Dedifferentiated amniotic fluid mesenchymal stem cell (primary cell): ENCODE results near the gene CDH20.
A peak's percentile ranks its signal among the peaks of the same experiment; 100 is the strongest.

ENCODE experiments used
- DNase-seq: peaks from one replicate; pipeline ENCODE4 v3.0.0-alpha.2; 2016; ENCODE audit errors: extremely low spot score

CDH20 gene

GRCh38 chr18:61575419-61575818, 242.2 kb downstream of the CDH20 start:
- DNase-seq: no peak

- no peak for DNase-seq
Measured at GRCh38 chr18:61578846-61579245, 245.6 kb downstream of the CDH20 start.

DNA sequence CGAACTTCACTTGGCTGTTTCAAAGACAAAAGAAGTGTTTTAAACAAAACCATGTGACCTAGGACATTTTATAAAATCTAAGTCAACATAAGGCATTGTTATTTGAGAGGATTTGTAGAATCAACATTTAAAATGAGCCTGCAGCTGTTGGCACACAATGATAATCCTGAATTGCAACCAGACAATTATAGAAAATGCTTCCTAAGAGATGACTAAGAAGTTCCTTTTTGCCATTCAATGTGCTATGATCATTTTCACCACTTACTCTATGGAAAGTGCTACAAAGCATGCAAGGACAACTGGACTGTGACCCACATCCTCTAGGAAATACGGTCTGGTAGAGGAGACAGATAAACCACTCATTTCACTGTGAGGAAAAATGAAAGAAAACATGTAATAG, 246.4 kb downstream of the CDH20 start:
- DNase-seq: no peak

DNA sequence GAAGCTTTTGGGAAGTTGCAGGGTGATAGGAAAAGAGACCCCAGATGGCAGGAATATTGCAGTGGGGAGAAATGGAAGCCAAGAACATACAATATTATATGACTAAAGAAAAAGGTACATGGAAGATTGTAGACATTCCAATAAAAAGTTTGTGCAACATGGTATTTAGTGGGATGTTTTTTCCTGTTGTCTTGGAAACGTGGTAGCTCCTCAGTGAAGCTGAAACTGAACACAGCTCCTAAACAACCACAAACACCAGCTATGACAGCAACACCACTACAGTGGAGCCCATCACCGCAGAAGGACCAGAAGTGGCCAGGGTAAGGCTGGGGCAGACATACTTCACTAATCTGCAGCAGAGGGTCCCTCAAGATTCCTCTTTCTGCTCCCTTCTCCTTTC, 246.8 kb downstream of the CDH20 start:
- DNase-seq: no peak

- DNase-seq: peak; percentile 25
Measured at GRCh38 chr18:61581578-61582201, 248.5 kb downstream of the CDH20 start.

DNA sequence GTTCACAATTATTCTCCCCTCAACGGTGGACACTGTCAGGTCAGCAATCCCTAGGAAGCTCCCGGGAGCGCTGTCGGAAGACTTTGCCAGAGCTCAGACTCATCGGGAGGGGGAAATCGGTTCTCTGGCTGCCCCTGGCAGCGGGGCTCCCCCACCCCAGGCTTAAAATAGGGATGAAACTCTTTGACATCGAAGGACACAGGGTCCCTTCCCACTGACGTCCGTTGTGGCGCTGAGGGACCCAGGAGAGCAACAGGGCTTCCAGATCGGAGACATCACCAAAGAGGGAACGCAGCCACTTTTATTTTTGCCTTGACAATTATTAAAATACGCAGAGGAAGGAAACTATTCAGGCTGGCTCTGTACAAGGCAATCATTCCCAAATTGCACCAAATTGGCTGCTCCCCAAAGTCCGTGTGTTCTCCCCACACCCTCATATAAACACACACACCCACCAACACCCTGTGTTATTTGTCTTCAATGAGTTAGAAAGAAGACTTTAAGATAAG, 249.0 kb downstream of the CDH20 start:
- no peak for DNase-seq

DNA sequence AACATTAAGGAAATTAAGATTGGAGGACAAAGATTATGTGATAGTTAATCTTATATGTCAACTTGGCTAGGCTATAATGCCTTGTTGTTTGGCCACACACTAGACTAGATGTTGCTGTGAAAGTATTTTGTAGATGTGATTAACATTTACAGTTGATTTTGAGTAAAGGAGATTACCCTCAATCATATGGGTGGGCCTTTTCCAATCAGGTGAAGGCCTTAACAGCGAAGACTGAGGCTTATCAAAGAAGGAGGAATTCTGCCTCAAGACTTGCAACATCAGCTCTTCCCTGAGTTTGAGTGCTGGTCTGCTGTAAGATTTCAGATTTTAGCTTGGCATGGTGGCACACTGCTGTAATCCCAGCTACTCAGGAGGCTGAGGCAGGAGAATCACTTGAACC, 250.3 kb downstream of the CDH20 start:
- no peak for DNase-seq

GRCh38 chr18:61587865-61588264, 254.6 kb downstream of the CDH20 start:
- DNase-seq: no peak

DNA sequence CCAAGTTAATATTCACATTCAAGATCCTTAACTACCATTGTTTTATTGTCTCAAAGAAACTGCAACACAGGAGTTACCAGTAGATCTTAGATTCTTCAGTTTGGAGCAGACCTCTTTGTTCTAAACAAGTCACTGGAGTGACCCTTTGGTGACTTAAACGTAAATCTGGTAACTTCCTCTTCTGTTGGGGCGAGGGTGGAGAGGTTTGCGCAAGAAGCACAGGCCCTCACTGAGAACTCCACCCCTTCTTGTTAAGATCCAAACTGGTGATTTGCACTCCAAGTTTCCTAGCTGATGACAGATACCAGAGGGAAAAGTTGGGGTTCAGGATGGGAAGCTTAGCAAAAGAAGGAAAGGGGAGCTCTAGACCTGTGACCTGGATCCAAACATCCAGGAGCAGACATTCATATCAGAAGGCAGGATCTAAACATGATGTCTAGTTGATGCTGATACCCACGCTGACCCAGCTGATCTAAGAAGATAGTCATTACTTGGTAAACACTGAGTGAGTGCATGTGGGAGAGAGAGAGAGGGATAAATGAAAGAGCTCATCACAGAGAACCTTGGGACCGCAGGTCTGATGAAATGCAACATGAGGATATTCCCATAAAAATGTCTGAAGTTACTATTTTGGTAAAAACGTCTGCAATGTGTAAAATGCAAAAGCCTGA, 256.0 kb downstream of the CDH20 start:
- no peak for DNase-seq

- no peak for DNase-seq
Measured at GRCh38 chr18:61589724-61590065, 256.5 kb downstream of the CDH20 start.

DNA sequence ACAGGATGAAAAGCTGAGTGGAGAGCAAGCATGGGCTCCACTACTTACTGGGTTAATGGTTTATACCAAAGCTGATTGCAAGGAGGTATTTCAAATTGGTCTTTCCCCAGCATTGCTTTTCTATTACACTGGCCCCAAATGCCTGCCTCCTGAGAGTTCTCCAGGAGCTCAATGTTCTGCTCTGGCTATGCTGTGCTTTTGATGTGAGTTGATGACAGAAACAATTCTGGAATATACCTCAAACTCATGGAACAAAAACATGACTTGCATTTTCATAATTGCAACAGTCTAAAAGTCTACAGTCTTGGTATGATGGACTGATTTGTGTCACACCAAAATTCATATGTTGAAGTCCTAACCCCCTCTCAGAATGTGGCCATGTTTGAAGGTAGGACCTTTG, 258.0 kb downstream of the CDH20 start:
- DNase-seq: no peak

GRCh38 chr18:61595615-61596251, 262.5 kb downstream of the CDH20 start:
- no peak for DNase-seq

- peak; percentile 40 for DNase-seq
Measured at GRCh38 chr18:61596296-61596695, 263.1 kb downstream of the CDH20 start.

- DNase-seq: no peak
Measured at GRCh38 chr18:61597316-61597715, 264.1 kb downstream of the CDH20 start.

- no peak for DNase-seq
Measured at GRCh38 chr18:61600422-61600821, 267.2 kb downstream of the CDH20 start.

- no peak for DNase-seq
Measured at GRCh38 chr18:61602836-61603235, 269.6 kb downstream of the CDH20 start.
